C4-2B (cell line): ENCODE results near the gene RASD2.

Source experiments
- H3K27ac ChIP-seq: fragments of 450-650 bp; 2 replicates; pipeline ENCODE4 v1.5.1; 2017
- CTCF ChIP-seq: fragments of 450-650 bp; conservative IDR thresholded peaks from 2 replicates; pipeline ENCODE4 v1.5.1; 2017; ENCODE audit warnings: mild to moderate bottlenecking
- ZFX ChIP-seq: fragments of 450-650 bp; IDR thresholded peaks from 2 replicates; pipeline ENCODE4 v1.6.1; 2017

The RASD2 gene

DNA sequence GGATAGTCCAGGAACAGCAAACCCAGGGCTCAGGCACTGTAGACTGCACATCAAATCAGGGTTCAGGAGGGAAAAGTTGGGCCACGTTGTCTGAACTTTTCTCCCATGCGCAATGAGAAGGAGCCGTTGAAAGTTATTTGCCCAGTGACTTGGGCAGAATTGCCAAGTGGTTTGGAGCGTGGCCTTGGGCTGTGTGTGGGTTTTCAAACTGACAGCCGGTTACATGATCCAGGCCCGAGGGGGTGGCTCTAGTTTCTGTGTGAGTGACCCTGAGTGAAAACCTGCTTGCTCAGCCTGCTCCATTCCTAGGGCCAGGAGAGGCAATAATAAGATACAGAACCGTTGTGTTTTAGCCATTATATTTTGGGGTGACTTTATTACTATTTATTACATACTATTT lies 56.2 kb downstream of the RASD2 start:
- no peak for TF ChIP-seq CTCF
- no peak for TF ChIP-seq ZFX
- H3K27ac ChIP-seq = no peak overlapping the region

DNA sequence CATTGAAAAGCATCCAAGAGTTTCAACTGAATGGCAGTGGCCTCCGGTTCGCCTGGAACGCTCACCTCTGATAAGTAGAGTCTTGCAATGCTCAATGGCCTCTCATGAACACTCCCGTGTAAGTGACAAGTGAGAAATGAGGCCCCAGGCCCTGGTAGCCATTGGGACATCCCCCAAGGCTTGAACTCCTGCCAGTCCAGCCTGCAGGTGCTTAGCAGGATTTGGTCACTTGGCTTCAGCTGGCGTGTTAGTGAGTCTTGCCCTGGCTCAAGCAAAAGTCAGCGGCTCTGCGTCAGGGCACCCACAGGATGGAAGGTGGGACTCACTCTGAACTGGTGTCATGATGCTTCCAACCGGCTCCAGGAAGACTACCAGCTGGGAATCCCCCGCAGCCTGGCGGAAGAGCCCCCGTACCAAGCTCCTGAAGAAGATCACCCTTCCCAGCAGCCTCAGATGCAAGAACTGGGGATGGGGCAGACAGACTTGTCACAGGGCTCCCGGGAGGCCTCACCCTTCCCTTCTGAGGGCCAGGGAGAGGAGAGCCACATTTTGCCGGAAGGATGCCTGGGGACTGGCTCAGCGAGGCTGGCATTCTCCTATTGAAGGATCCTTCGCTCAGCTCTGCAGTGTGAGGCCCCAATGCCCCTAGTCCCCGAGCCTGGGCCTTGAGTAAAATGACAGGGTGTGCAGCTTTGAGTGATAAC lies 57.2 kb downstream of the RASD2 start:
- no peak for TF ChIP-seq ZFX
- TF ChIP-seq CTCF = no peak
- H3K27ac ChIP-seq = no peak overlapping the region

DNA sequence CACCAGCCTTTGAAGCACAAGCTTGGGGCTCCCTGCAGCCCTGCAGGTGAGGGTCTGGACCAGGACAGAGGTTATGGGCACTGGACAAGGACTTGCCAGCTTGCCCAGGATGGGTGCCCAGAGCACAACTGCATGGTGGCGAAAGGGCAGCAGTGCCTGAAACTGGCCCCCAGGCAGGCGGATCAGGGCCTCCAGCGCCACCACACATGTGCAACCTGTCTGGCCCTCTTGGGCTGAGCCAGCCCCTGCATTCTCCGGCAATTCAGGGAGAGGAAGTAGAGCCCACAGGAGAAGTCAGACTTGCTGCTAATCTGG lies 57.7 kb downstream of the RASD2 start:
- TF ChIP-seq CTCF (no peak), ZFX (no peak)
- H3K27ac ChIP-seq = no peak overlapping the region

DNA sequence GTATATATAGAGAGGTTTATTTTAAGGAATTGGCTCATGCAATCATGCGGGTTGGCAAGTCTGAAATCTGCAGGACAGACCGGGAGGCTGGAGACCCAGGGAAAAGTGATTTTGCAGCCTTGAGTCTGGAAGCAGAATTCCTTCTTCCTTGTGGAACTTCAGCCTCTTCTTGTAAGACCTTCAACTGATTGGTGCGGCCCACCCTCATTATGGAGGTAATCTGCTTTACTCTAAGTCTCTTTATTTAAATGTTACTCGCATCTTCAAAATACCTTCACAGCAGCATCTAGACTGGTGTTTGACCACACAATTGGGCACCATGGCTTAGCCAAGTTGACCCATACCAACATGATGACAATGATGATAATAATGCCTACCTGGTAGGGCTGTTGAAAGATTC lies 58.7 kb downstream of the RASD2 start:
- H3K27ac ChIP-seq = no peak overlapping the region
- TF ChIP-seq ZFX (no peak), CTCF (no peak)

GRCh38 chr22:35600476-35600875 lies 59.8 kb downstream of the RASD2 start:
- no peak overlapping the region for H3K27ac ChIP-seq
- TF ChIP-seq CTCF (no peak), ZFX (no peak)

DNA sequence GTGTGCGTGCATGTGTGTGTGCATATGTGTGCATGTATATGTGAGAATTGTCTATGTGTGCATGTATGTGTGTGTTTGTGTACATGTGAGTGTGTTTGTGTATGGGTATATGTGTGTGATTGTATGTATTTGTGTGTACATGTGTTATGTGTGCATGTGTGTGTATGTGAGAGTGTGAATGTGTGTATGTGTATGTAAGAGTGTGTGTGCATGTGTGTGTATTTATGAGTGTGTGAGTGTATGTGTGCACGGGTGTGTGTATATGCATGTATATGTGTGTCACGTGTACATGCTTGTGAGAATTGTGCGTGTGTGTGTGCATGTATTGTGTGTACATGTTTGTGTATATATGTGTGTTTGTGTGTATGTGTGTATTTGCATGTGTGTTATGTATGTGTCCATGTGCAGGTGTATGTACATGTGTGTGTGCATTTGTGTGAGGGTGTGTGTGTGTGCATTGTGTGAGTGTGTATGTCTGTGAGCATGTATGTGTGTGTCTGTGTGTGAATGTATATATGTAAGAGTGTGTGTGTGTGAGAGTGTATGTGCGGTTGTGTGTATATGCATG lies 60.5 kb downstream of the RASD2 start:
- TF ChIP-seq ZFX (no peak), CTCF (no peak)
- no peak overlapping the region for H3K27ac ChIP-seq

- H3K27ac ChIP-seq = no peak overlapping the region
Measured at GRCh38 chr22:35601743-35602615, 61.3 kb downstream of the RASD2 start.

More at GRCh38 chr22:35601743-35602615, 61.3 kb downstream of the RASD2 start:
- TF ChIP-seq ZFX (no peak), CTCF (no peak)
